Endothelial cell of umbilical vein (primary cell): Measurements from ENCODE around the gene LPP. TPM values are rescaled to one million over a fixed set of nuclear protein-coding genes. Genes with fewer than 3 reads are reported as not detected.

ENCODE experiments used
- BruUV-seq: library from RNA; stranded (reverse); fragments of 400-500 nt; replicated peaks from 2 replicates; lab custom pipeline; 2021; lab: Mats Ljungman, UMichigan
- CTCF ChIA-PET: fragments of 300-600, 350-600 bp; sonication (Branson Sonifier 250); formaldehyde crosslinking; loops from one replicate; lab custom pipeline; 2021; ENCODE audit warnings: antibody characterized with exemption, inconsistent platforms; lab: Charles Lee
- POLR2A ChIA-PET: fragments of 300-600, 350-600 bp; sonication (Branson Sonifier 250); formaldehyde crosslinking; loops from one replicate; lab custom pipeline; 2021; ENCODE audit warnings: antibody characterized with exemption, inconsistent platforms; lab: Charles Lee
- DNase-seq: peaks from one replicate; pipeline ENCODE4 v3.0.0-alpha.2; 2011; ENCODE audit warnings: low read depth, low spot score
- FAIRE-seq: peaks from 2 replicates; lab custom pipeline; 2011; peaks lifted over from hg19 to GRCh38; lab: Jason Lieb, UNC
- H2AFZ ChIP-seq: 2 replicates; pipeline ENCODE4 v1.6.0; 2012; ENCODE audit warnings: low read depth, low read length, control low read depth, inconsistent platforms
- H3K27ac ChIP-seq: 2 replicates; pipeline ENCODE4 v1.5.1; 2011; ENCODE audit warnings: low read depth, mild to moderate bottlenecking, control low read depth, low read length, moderate library complexity; ENCODE audit not compliant: insufficient read depth
- H3K27me3 ChIP-seq, 2 experiments: 2 replicates each; pipeline versions ENCODE4 v1.6.0 to v1.6.1; 2011; ENCODE audit warnings: low read length in 2 of 2, mixed read lengths in 1 of 2; ENCODE audit not compliant: control insufficient read depth in 2 of 2, insufficient read depth in 2 of 2
- H3K36me3 ChIP-seq, 2 experiments: 2 replicates in 1 of 2; 3 replicates in 1 of 2; pipeline ENCODE4 v1.5.1; 2011; ENCODE audit warnings: low read length in 2 of 2, mild to moderate bottlenecking in 1 of 2, moderate library complexity in 1 of 2; ENCODE audit not compliant: control insufficient read depth in 2 of 2, insufficient read depth in 2 of 2; ENCODE audit errors: extremely low read depth in 1 of 2
- H3K4me1 ChIP-seq: 3 replicates; pipeline ENCODE4 v1.5.1; 2011; ENCODE audit warnings: mild to moderate bottlenecking, low read length; ENCODE audit not compliant: control insufficient read depth, insufficient read depth; ENCODE audit errors: extremely low read depth
- H3K4me2 ChIP-seq: 2 replicates; pipeline ENCODE4 v1.6.1; 2011; ENCODE audit warnings: low read length, control low read depth, mixed read lengths; ENCODE audit not compliant: insufficient read depth
- H3K4me3 ChIP-seq, 3 experiments: fragments of 200-600 bp in 1 of 3; sonication (generic), shearing (Covaris generic) in 1 of 3; replicated peaks in 1 of 3; 2 replicates each; pipeline ENCODE4 v1.5.1; 2011 to 2016; ENCODE audit warnings: control low read depth in 3 of 3, low read length in 3 of 3, mild to moderate bottlenecking in 2 of 3, inconsistent platforms in 1 of 3, low read depth in 1 of 3, moderate library complexity in 1 of 3; ENCODE audit not compliant: insufficient read depth in 1 of 3
- H3K79me2 ChIP-seq: 2 replicates; pipeline ENCODE4 v1.6.0; 2012; ENCODE audit warnings: low read length, inconsistent platforms; ENCODE audit not compliant: control insufficient read depth, insufficient read depth
- H3K9ac ChIP-seq: replicated peaks from 2 replicates; pipeline ENCODE3; 2011; ENCODE audit warnings: low read length, control low read depth; ENCODE audit not compliant: insufficient read depth; ENCODE audit errors: extremely low read depth
- H3K9me1 ChIP-seq: replicated peaks from 3 replicates; pipeline ENCODE4 v1.6.0; 2011; ENCODE audit warnings: mild to moderate bottlenecking, low read length; ENCODE audit not compliant: control insufficient read depth, insufficient read depth; ENCODE audit errors: extremely low read depth
- H3K9me3 ChIP-seq: replicated peaks from 2 replicates; pipeline ENCODE4 v1.5.1; 2012; ENCODE audit warnings: low read length, inconsistent platforms; ENCODE audit not compliant: control insufficient read depth, insufficient read depth
- H4K20me1 ChIP-seq: replicated peaks from 2 replicates; pipeline ENCODE3; 2011; ENCODE audit warnings: mild to moderate bottlenecking, low read length; ENCODE audit not compliant: control insufficient read depth, insufficient read depth; ENCODE audit errors: extremely low read depth
- CTCF ChIP-seq, 2 donors: IDR thresholded peaks; 1 replicate in 1 of 2; 2 replicates in 1 of 2; pipeline ENCODE4 v1.5.1; 2011; ENCODE audit warnings: low read length in 2 of 2, mild to moderate bottlenecking in 2 of 2, moderate library complexity in 2 of 2, control low read depth in 1 of 2, inconsistent platforms in 1 of 2, low read depth in 1 of 2; ENCODE audit not compliant: insufficient read depth in 1 of 2; ENCODE audit errors: extremely low read depth in 1 of 2
- EZH2 ChIP-seq: IDR thresholded peaks from 2 replicates; pipeline ENCODE4 v1.6.1; 2012; ENCODE audit warnings: borderline replicate concordance, low read depth, mild to moderate bottlenecking, moderate library complexity, low read length, inconsistent platforms; ENCODE audit not compliant: severe bottlenecking
- FOS ChIP-seq: IDR thresholded peaks from 2 replicates; pipeline ENCODE4 v1.6.1; 2011; ENCODE audit warnings: mild to moderate bottlenecking, low read length, moderate library complexity, borderline replicate concordance; ENCODE audit not compliant: insufficient read depth
- GATA2 ChIP-seq: IDR thresholded peaks from 2 replicates; pipeline ENCODE4 v1.7.0; 2011; ENCODE audit warnings: low read depth, mild to moderate bottlenecking, moderate library complexity, mixed read lengths, low read length; ENCODE audit not compliant: insufficient read length, insufficient read depth
- JUN ChIP-seq: IDR thresholded peaks from 2 replicates; pipeline ENCODE4 v1.6.1; 2011; ENCODE audit warnings: borderline replicate concordance, low read depth; ENCODE audit not compliant: insufficient read length, insufficient read depth
- MAX ChIP-seq: IDR thresholded peaks from 2 replicates; pipeline ENCODE4 v1.6.1; 2011; ENCODE audit not compliant: insufficient read depth, insufficient read length
- MYC ChIP-seq: IDR thresholded peaks from one replicate; pipeline ENCODE4 v1.6.1; 2011; ENCODE audit warnings: mild to moderate bottlenecking, low read depth, low read length
- POLR2A ChIP-seq: IDR thresholded peaks from 2 replicates; pipeline ENCODE4 v1.6.1; 2012; ENCODE audit warnings: low read depth, mild to moderate bottlenecking, control low read depth, low read length
- POLR2AphosphoS5 ChIP-seq: IDR thresholded peaks from 2 replicates; pipeline ENCODE4 v1.6.1; 2012; ENCODE audit warnings: low read depth, mild to moderate bottlenecking, control low read depth, low read length, moderate library complexity; ENCODE audit not compliant: insufficient read depth
- dilution Hi-C: fragments of 300-500 bp; cut with MboI; formaldehyde crosslinking; loops from one replicate; pipeline ENCODE4 v1.15.0; 2019; ENCODE audit warnings: low sequenced_read_pairs; ENCODE audit not compliant: extremely low pct_ligation_motif_present
- intact Hi-C: fragments of 100-400 bp; cut with micrococcal nuclease; formaldehyde crosslinking; loops from one replicate; pipeline ENCODE4 v1.10.0; 2022
- polyA plus RNA-seq, 4 experiments: library from polyadenylated mRNA; depleted of rRNA in 3 of 4; stranded (reverse) in 3 of 4; unstranded in 1 of 4; fragments of >200 nt; gene quantifications; 2 replicates each; pipeline versions ENCODE4 v1.2.1 to v1.2.3, GENCODE V29; 2011 to 2012; ENCODE audit warnings: missing spikeins in 1 of 4
- total RNA-seq: library from RNA; stranded (reverse); gene quantifications from 2 replicates; pipeline ENCODE4 v1.2.3, GENCODE V29; 2021

Gene LPP
- total and polyA plus RNA-seq, 2 donors (not counting 3 experiments of a cell fraction or from before 2014, with no cell fraction given), result 16.9 to 153 TPM

DNA sequence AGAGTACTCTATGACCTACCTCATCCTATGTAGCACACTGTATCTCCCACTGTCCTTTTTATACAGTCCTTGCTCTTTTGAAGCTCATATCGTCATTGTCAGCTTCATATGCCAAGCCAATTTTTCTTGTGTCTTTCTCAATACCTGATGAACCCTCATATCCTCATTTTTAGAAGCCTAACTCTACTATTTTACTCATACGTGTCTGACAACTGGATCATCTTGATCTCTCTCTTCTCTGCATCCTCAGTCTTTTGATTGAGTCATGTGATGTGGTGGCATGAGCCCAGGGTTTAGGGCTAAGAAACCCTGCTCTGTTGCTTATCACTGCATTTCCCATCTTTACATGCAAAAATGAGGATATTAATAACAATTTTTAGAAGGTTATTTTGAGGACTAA, 352.0 kb downstream of the LPP start:
- no TSS peak for BruUV-seq
- dilution Hi-C loops, result no loop called here
- no peak overlapping the region for H2AFZ ChIP-seq
- ChIA-PET POLR2A (no interaction called here), CTCF (no interaction called here)
- FAIRE-seq, result no peak
- TF ChIP-seq MAX (no peak), EZH2 (no peak), GATA2 (no peak), FOS (no peak), POLR2A (no peak), CTCF (IDR thresholded peaks at IDR 0.05; ENCODE audit: extremely low read depth in 1 of 2, insufficient read depth in 1 of 2, low read depth in 1 of 2, low read length in 2 of 2) (no peak), JUN (no peak), MYC (no peak), POLR2AphosphoS5 (no peak)
- intact Hi-C loops, result loop anchor here (2.0 to 5.0 kb wide), 7 partner anchors 37 to 765 kb away; partner anchors contain the start of gene LPP
- no peaks in the 10 kb centered on the region for H4K20me1 ChIP-seq
- no peaks in the 10 kb centered on the region for H3K27me3 ChIP-seq
- no peak overlapping the region for H3K27ac ChIP-seq
- H3K4me3 ChIP-seq, result no peak overlapping the region
- no peaks in the 10 kb centered on the region for H3K36me3 ChIP-seq
- H3K9ac ChIP-seq, result no peak overlapping the region
- no peaks in the 10 kb centered on the region for H3K9me1 ChIP-seq
- H3K4me1 ChIP-seq, result peaks cover 25% of the 10 kb centered on the region
- no peaks in the 10 kb centered on the region for H3K9me3 ChIP-seq
- H3K79me2 ChIP-seq, result no peaks in the 10 kb centered on the region
- no peak overlapping the region for H3K4me2 ChIP-seq
- no peak for DNase-seq
